Activated T-cell treated with anti-CD3 and anti-CD28 coated beads, Interleukin-2, amount 50 U/mL, for 72 hours (primary cell): Measurements from ENCODE around the gene KMT2B. TPM values are rescaled to one million over a fixed set of nuclear protein-coding genes. Genes with fewer than 3 reads are reported as not detected.
"Not testable (repeated sequence)": the region's sequence is repeated elsewhere in the genome, so short reads cannot be mapped to it uniquely, and the experiment has no call there.

ENCODE experiments used
- ATAC-seq, 2 donors: fragments of 150-1000 bp; cut with Tn5 transposase; replicated peaks in 1 of 2; 2 replicates each; pipeline ENCODE4 v1.10.0; 2021; ENCODE audit warnings: moderate library complexity in 2 of 2, mild to moderate bottlenecking in 1 of 2
- DNase-seq, 2 donors: peaks; one replicate each; pipeline ENCODE4 v3.0.0; 2021 to 2022; ENCODE audit warnings: mixed read lengths in 1 of 2
- H3K27ac Mint-ChIP-seq: one replicate; pipeline ENCODE4 v1.8.0; 2022; ENCODE audit warnings: mild to moderate bottlenecking, moderate library complexity, mixed read lengths
- H3K27me3 Mint-ChIP-seq: one replicate; pipeline ENCODE4 v1.8.0; 2022; ENCODE audit warnings: low read depth, mixed read lengths
- H3K36me3 Mint-ChIP-seq, 2 donors: one replicate each; pipeline ENCODE4 v1.8.0; 2022; ENCODE audit warnings: mixed read lengths in 2 of 2, mild to moderate bottlenecking in 1 of 2; ENCODE audit not compliant: insufficient read depth in 2 of 2
- H3K4me1 Mint-ChIP-seq: one replicate; pipeline ENCODE4 v1.8.0; 2022; ENCODE audit warnings: low read depth, mixed read lengths
- H3K4me3 Mint-ChIP-seq, 2 donors: one replicate each; pipeline ENCODE4 v1.8.0; 2022; ENCODE audit warnings: mild to moderate bottlenecking in 2 of 2, mixed read lengths in 2 of 2, moderate library complexity in 2 of 2
- H3K9me3 Mint-ChIP-seq, 2 donors: one replicate each; pipeline ENCODE4 v1.8.0; 2022; ENCODE audit warnings: mixed read lengths in 2 of 2
- total RNA-seq, 2 donors: library from RNA; stranded (reverse); gene quantifications; one replicate each; pipeline ENCODE4 v1.2.3, GENCODE V29; 2022

KMT2B gene
- total RNA-seq, 2 donors from 2014 or later: 63.0 to 71.5 TPM

GRCh38 chr19:35768082-35768421 lies 50.2 kb downstream of the KMT2B start:
- H3K36me3 Mint-ChIP-seq: peaks cover 4 to 11% of the 10 kb centered on the region in 2 donors
- no peak overlapping the region for H3K27ac Mint-ChIP-seq
- no peak for DNase-seq
- no peaks in the 10 kb centered on the region for H3K9me3 Mint-ChIP-seq
- no peaks in the 10 kb centered on the region for H3K4me1 Mint-ChIP-seq
- ATAC-seq: no peak
- H3K27me3 Mint-ChIP-seq: no peaks in the 10 kb centered on the region
- no peak overlapping the region for H3K4me3 Mint-ChIP-seq

- not testable (repeated sequence) for H3K36me3 Mint-ChIP-seq, ATAC-seq, H3K27me3 Mint-ChIP-seq, H3K27ac Mint-ChIP-seq, DNase-seq, H3K9me3 Mint-ChIP-seq, H3K4me3 Mint-ChIP-seq
- peaks cover 21% of the 10 kb centered on the region for H3K4me1 Mint-ChIP-seq
These were observed 54.6 kb downstream of the KMT2B start for GRCh38 chr19:35772362-35772761.

- Mint-ChIP-seq H3K27ac (no peak overlapping the region), H3K9me3 (no peaks in the 10 kb centered on the region), H3K4me3 (no peak overlapping the region), H3K36me3 (peaks cover 4 to 5% of the 10 kb centered on the region in 2 donors), H3K4me1 (peaks cover 21% of the 10 kb centered on the region), H3K27me3 (no peaks in the 10 kb centered on the region)
- DNase-seq: no peak
- ATAC-seq: no peak
These were observed 55.4 kb downstream of the KMT2B start for GRCh38 chr19:35773020-35773806.

GRCh38 chr19:35774274-35775045 lies 56.7 kb downstream of the KMT2B start:
- no peak for DNase-seq
- peak overlapping the region; percentile 90 for H3K27ac Mint-ChIP-seq
- peaks cover 21% of the 10 kb centered on the region for H3K4me1 Mint-ChIP-seq
- H3K36me3 Mint-ChIP-seq: no peaks in the 10 kb centered on the region
- no peaks in the 10 kb centered on the region for H3K27me3 Mint-ChIP-seq
- H3K9me3 Mint-ChIP-seq: no peaks in the 10 kb centered on the region
- H3K4me3 Mint-ChIP-seq: peak overlapping the region; percentile 78 to 95
- ATAC-seq: no peak

GRCh38 chr19:35775046-35775297 lies 57.2 kb downstream of the KMT2B start:
- no peaks in the 10 kb centered on the region for H3K36me3 Mint-ChIP-seq
- peak overlapping the region; percentile 90 for H3K27ac Mint-ChIP-seq
- DNase-seq (no peak), ATAC-seq (peak; percentile 8 to 18)
- peak overlapping the region; percentile 78 to 95 for H3K4me3 Mint-ChIP-seq
- no peaks in the 10 kb centered on the region for H3K27me3 Mint-ChIP-seq
- H3K4me1 Mint-ChIP-seq: peaks cover 21% of the 10 kb centered on the region
- H3K9me3 Mint-ChIP-seq: no peaks in the 10 kb centered on the region

GRCh38 chr19:35775298-35776101 lies 57.7 kb downstream of the KMT2B start, which contains the start of gene ARHGAP33:
ARHGAP33 (plus strand) TSS chr19:35775564; CDS start chr19:35775659, 95 bp downstream.
- peaks cover 21% of the 10 kb centered on the region for H3K4me1 Mint-ChIP-seq
- peak; percentile 100 for DNase-seq
- H3K27me3 Mint-ChIP-seq: no peaks in the 10 kb centered on the region
- H3K4me3 Mint-ChIP-seq: peak within 1 kb of the TSS; percentile 89 to 95
- H3K9me3 Mint-ChIP-seq: no peaks in the 10 kb centered on the region
- no peaks in the 10 kb centered on the region for H3K36me3 Mint-ChIP-seq
- peak; percentile 97 for ATAC-seq
- H3K27ac Mint-ChIP-seq: peak within 1 kb of the TSS; percentile 90

- DNase-seq (no peak), ATAC-seq (no peak)
- Mint-ChIP-seq H3K4me3 (peak overlapping the region; percentile 89 to 95), H3K9me3 (no peaks in the 10 kb centered on the region), H3K4me1 (peaks cover 21% of the 10 kb centered on the region), H3K36me3 (no peaks in the 10 kb centered on the region), H3K27ac (no peak overlapping the region), H3K27me3 (no peaks in the 10 kb centered on the region)
These were observed 58.4 kb downstream of the KMT2B start for GRCh38 chr19:35776102-35776788.

- ATAC-seq: no peak
- Mint-ChIP-seq H3K4me1 (peaks cover 21% of the 10 kb centered on the region), H3K36me3 (no peaks in the 10 kb centered on the region), H3K27ac (no peak overlapping the region), H3K27me3 (no peaks in the 10 kb centered on the region), H3K9me3 (no peaks in the 10 kb centered on the region), H3K4me3 (peak overlapping the region; percentile 4 to 89)
- DNase-seq: no peak
These were observed 59.5 kb downstream of the KMT2B start for GRCh38 chr19:35777086-35777841.

GRCh38 chr19:35777961-35778360 lies 60.2 kb downstream of the KMT2B start:
- ATAC-seq: no peak
- H3K27ac Mint-ChIP-seq: no peak overlapping the region
- H3K9me3 Mint-ChIP-seq: no peaks in the 10 kb centered on the region
- H3K4me1 Mint-ChIP-seq: peaks cover 21% of the 10 kb centered on the region
- DNase-seq: no peak
- peaks cover 0 to 3% of the 10 kb centered on the region in 2 donors for H3K36me3 Mint-ChIP-seq
- no peak overlapping the region for H3K4me3 Mint-ChIP-seq
- no peaks in the 10 kb centered on the region for H3K27me3 Mint-ChIP-seq

- Mint-ChIP-seq H3K27ac (no peak overlapping the region), H3K4me1 (peaks cover 21% of the 10 kb centered on the region), H3K27me3 (no peaks in the 10 kb centered on the region), H3K9me3 (no peaks in the 10 kb centered on the region), H3K4me3 (no peak overlapping the region), H3K36me3 (peaks cover 0 to 3% of the 10 kb centered on the region in 2 donors)
- no peak for DNase-seq
- ATAC-seq: no peak
These were observed 61.2 kb downstream of the KMT2B start for GRCh38 chr19:35779033-35779432.

- DNase-seq (no peak), ATAC-seq (no peak)
- Mint-ChIP-seq H3K9me3 (no peaks in the 10 kb centered on the region), H3K4me3 (no peak overlapping the region), H3K4me1 (peaks cover 14% of the 10 kb centered on the region), H3K27me3 (no peaks in the 10 kb centered on the region), H3K36me3 (peaks cover 0 to 3% of the 10 kb centered on the region in 2 donors), H3K27ac (no peak overlapping the region)
These were observed 62.3 kb downstream of the KMT2B start for GRCh38 chr19:35780058-35780457.

- Mint-ChIP-seq H3K27ac (no peak overlapping the region), H3K27me3 (no peaks in the 10 kb centered on the region), H3K4me1 (peaks cover 14% of the 10 kb centered on the region), H3K4me3 (no peak overlapping the region), H3K36me3 (peaks cover 0 to 3% of the 10 kb centered on the region in 2 donors), H3K9me3 (no peaks in the 10 kb centered on the region)
- DNase-seq: no peak
- ATAC-seq: no peak
These were observed 62.9 kb downstream of the KMT2B start for GRCh38 chr19:35780717-35781116.
